Measurements from ENCODE around the gene TBC1D8B. TPM values are rescaled to one million over a fixed set of nuclear protein-coding genes. Genes with fewer than 3 reads are reported as not detected.

The TBC1D8B gene
- total and polyA plus RNA-seq, 2 of the 8 experiments (the other 6 are each of a cell fraction or from before 2014, with no cell fraction given) = 0.91 to 8.4 TPM

DNA sequence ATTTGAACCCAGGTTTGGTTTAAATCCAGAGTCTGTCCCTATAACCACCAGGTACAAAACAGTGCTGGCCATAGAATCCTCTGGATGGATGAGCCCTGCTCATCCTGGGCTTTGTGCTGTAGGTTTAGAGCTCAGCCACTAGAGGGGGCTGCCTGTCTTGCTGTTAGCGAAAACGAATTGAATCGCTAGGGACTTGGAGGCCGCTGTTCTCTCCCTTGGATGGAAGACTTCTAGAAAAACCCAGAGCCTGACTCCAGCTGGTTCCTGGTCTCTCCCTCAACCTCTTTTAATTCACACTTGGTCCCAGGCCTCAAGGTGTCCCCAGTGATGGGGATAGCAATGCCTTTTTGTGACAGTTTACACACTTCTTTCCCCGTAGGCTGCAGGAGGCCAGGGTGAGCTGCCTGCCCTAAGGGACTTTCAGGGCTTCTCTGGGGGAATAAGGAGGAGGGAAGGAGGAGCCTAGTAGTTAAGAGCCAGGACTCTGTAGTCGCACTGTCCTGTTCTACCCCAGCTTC, 92.0 kb downstream of the TBC1D8B start:
- Histone ChIP-seq H2AK5ac (ENCODE audit: low read depth, low read length) (no peak overlapping the region), H3K27ac (ENCODE audit: low read depth, low read length) (no peak overlapping the region), H3K23ac (ENCODE audit: insufficient read length) (no peak overlapping the region), H3K9me3 (ENCODE audit: insufficient read depth in 2 of 2, low read depth in 1 of 2, low read length in 1 of 2) (no peaks in the 10 kb centered on the region), H4K20me1 (replicated peaks in 1 of 2; ENCODE audit: control insufficient read depth in 1 of 2, insufficient read depth in 2 of 2, low read length in 2 of 2) (no peaks in the 10 kb centered on the region), H3K4me3 (ENCODE audit: extremely low read depth in 1 of 4, insufficient read depth in 2 of 4, low read depth in 3 of 4, low read length in 4 of 4) (no peak overlapping the region), H3K18ac (ENCODE audit: extremely low read depth, low read length) (no peak overlapping the region), H2BK15ac (ENCODE audit: low read length) (no peak overlapping the region), H2AFZ (ENCODE audit: low read length) (peak overlapping the region; percentile 85; the same call in 1 of the 2 replicates), H3K79me1 (ENCODE audit: low read depth, low read length) (no peaks in the 10 kb centered on the region), H3K79me2 (ENCODE audit: control insufficient read depth in 1 of 2, insufficient read depth in 2 of 2, low read length in 2 of 2) (no peaks in the 10 kb centered on the region), H2BK12ac (ENCODE audit: low read depth, low read length) (no peak overlapping the region), H2BK120ac (replicated peaks; ENCODE audit: low read depth, low read length) (no peak overlapping the region), H4K5ac (ENCODE audit: insufficient read length, low read depth, low read length) (no peak overlapping the region), H3K36me3 (ENCODE audit: control insufficient read depth in 2 of 4, insufficient read depth in 4 of 4, low read length in 3 of 4) (no peaks in the 10 kb centered on the region), H4K8ac (ENCODE audit: extremely low read depth, insufficient read depth, low read length) (no peak overlapping the region; the same call in 1 of the 2 replicates), H4K91ac (replicated peaks; ENCODE audit: insufficient read length, low read length) (no peak overlapping the region), H3K27me3 (replicated peaks in 1 of 4; ENCODE audit: control insufficient read depth in 3 of 4, extremely low read depth in 1 of 4, insufficient read depth in 3 of 4, low read length in 3 of 4) (no peaks in the 10 kb centered on the region), H3K4me1 (replicated peaks in 1 of 4; ENCODE audit: control insufficient read depth in 3 of 4, insufficient read depth in 4 of 4, low read length in 3 of 4) (no peaks in the 10 kb centered on the region; a peak in 1 of 7 replicates), H3K4ac (replicated peaks; ENCODE audit: insufficient read length, low read depth, low read length) (no peak overlapping the region), H3K9ac (replicated peaks in 1 of 4; ENCODE audit: extremely low read depth in 1 of 4, low read depth in 3 of 4, low read length in 3 of 4) (no peak overlapping the region), H2BK20ac (ENCODE audit: low read length) (no peak overlapping the region), H3K23me2 (ENCODE audit: low read depth, low read length) (no peaks in the 10 kb centered on the region), H3K4me2 (ENCODE audit: insufficient read depth in 1 of 2, low read depth in 2 of 2, low read length in 2 of 2) (no peak overlapping the region; a peak in 1 of 4 replicates), H3K14ac (ENCODE audit: insufficient read length) (no peak overlapping the region), H3K56ac (replicated peaks; ENCODE audit: insufficient read length, low read depth, low read length) (no peak overlapping the region), H2BK5ac (ENCODE audit: low read depth, low read length) (no peak overlapping the region)
- CTCF ChIA-PET (ENCODE audit: partially characterized antibody) = interaction anchor here (0.6 to 5.1 kb wide), 27 partner anchors 9 to 999 kb away, joined by 3 to 36 read pairs (median 4); partner anchors contain the start of gene RIPPLY1
- POLR2A ChIA-PET (ENCODE audit: partially characterized antibody) = no interaction called here
- 11% methylated on average over 5 of the region's 6 CpGs; no CpG with 5 or more reads in 1 of the 2 experiments for WGBS, 2 experiments (ENCODE audit: extremely low coverage in 1 of 2, insufficient coverage in 1 of 2, insufficient read length in 1 of 2, insufficient replicate concordance in 2 of 2, low coverage in 1 of 2, low lambda C conversion rate in 2 of 2, missing lambda C conversion rate in 1 of 2)
- DNase-seq (ENCODE audit: low read depth in 1 of 2, low spot score in 2 of 2) = peak; percentile 2 to 57
- FAIRE-seq = peak; percentile 78
- TF ChIP-seq SAP30 (IDR thresholded peaks at IDR 0.05; ENCODE audit: insufficient read depth, insufficient replicate concordance, low read length) (no peak), SP1 (IDR thresholded peaks at IDR 0.05; ENCODE audit: low read depth, low read length) (no peak), POU5F1 (IDR thresholded peaks at IDR 0.05; ENCODE audit: low read depth, low read length) (no peak), HDAC6 (IDR thresholded peaks at IDR 0.05; ENCODE audit: low read depth, low read length) (no peak), CBX5 (IDR thresholded peaks at IDR 0.05; ENCODE audit: low read depth, low read length) (no peak), JUN (IDR thresholded peaks at IDR 0.05; ENCODE audit: low read depth, low read length) (no peak), RBBP5 (IDR thresholded peaks at IDR 0.05; ENCODE audit: borderline replicate concordance, low read depth, low read length) (no peak), RAD21 (IDR thresholded peaks at IDR 0.05 in 1 of 2, conservative IDR thresholded peaks at IDR 0.05 in 1 of 2; ENCODE audit: low read depth in 2 of 2, low read length in 2 of 2) (peak; percentile 84 to 86)
- TF ChIP-seq, protein P1, sequence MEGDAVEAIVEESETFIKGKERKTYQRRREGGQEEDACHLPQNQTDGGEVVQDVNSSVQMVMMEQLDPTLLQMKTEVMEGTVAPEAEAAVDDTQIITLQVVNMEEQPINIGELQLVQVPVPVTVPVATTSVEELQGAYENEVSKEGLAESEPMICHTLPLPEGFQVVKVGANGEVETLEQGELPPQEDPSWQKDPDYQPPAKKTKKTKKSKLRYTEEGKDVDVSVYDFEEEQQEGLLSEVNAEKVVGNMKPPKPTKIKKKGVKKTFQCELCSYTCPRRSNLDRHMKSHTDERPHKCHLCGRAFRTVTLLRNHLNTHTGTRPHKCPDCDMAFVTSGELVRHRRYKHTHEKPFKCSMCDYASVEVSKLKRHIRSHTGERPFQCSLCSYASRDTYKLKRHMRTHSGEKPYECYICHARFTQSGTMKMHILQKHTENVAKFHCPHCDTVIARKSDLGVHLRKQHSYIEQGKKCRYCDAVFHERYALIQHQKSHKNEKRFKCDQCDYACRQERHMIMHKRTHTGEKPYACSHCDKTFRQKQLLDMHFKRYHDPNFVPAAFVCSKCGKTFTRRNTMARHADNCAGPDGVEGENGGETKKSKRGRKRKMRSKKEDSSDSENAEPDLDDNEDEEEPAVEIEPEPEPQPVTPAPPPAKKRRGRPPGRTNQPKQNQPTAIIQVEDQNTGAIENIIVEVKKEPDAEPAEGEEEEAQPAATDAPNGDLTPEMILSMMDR (IDR thresholded peaks at IDR 0.05; ENCODE audit: control extremely low read depth in 1 of 3, insufficient read depth in 1 of 3, low read depth in 1 of 3, low read length in 3 of 3) = peak; percentile 57 to 79 (median 74)
- TF ChIP-seq, protein P2, sequence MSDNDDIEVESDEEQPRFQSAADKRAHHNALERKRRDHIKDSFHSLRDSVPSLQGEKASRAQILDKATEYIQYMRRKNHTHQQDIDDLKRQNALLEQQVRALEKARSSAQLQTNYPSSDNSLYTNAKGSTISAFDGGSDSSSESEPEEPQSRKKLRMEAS (IDR thresholded peaks at IDR 0.05) = no peak

Data from H1 (cell line).